HepG2 (cell line): ENCODE data around the gene IRS1. TPM values are rescaled to one million over a fixed set of nuclear protein-coding genes. Genes with fewer than 3 reads are reported as not detected.

Experiments used
- BRCA1 ChIP-seq: sonication (generic); formaldehyde crosslinking; IDR thresholded peaks from 2 replicates; pipeline ENCODE4 v1.4.0; 2020; ENCODE audit warnings: missing genetic modification reagents
- CAMTA2 ChIP-seq: sonication (generic); formaldehyde crosslinking; IDR thresholded peaks from 2 replicates; pipeline ENCODE4 v1.4.0; 2020; ENCODE audit warnings: mild to moderate bottlenecking, missing genetic modification reagents, borderline replicate concordance
- EHMT2 ChIP-seq: fragments of 200-600 bp; sonication (generic); IDR thresholded peaks from 2 replicates; pipeline ENCODE4 v1.7.0; 2017; ENCODE audit warnings: antibody characterized with exemption, low read depth, low read length, borderline replicate concordance
- HNRNPLL ChIP-seq: fragments of 200-400 bp; formaldehyde crosslinking; IDR thresholded peaks from 2 replicates; pipeline ENCODE4 v1.6.1; 2017; ENCODE audit warnings: mild to moderate bottlenecking, low read depth, low read length; ENCODE audit not compliant: poor library complexity, severe bottlenecking
- NFE2 ChIP-seq: sonication (generic); formaldehyde crosslinking; IDR thresholded peaks from 2 replicates; pipeline ENCODE4 v1.4.0; 2020; ENCODE audit warnings: missing genetic modification reagents
- NFRKB ChIP-seq: fragments of 450-650 bp; IDR thresholded peaks from 2 replicates; pipeline ENCODE4 v1.6.1; 2017
- NR2F2 ChIP-seq: IDR thresholded peaks from 2 replicates; pipeline ENCODE4 v1.6.1; 2012; ENCODE audit warnings: low read depth, inconsistent platforms, borderline replicate concordance
- RBAK ChIP-seq: sonication (generic); formaldehyde crosslinking; IDR thresholded peaks from 2 replicates; pipeline ENCODE4 v1.5.1; 2020; ENCODE audit warnings: mild to moderate bottlenecking, missing genetic modification reagents
- RFX1 ChIP-seq: fragments of 450-650 bp; IDR thresholded peaks from 2 replicates; pipeline ENCODE4 v1.6.1; 2017
- RNF2 ChIP-seq: fragments of 450-650 bp; conservative IDR thresholded peaks from 2 replicates; pipeline ENCODE4 v1.6.1; 2016; ENCODE audit warnings: low read depth
- SRF ChIP-seq: IDR thresholded peaks from 2 replicates; pipeline ENCODE4 v1.6.1; 2011; ENCODE audit warnings: mild to moderate bottlenecking, low read depth, low read length, moderate library complexity
- TCF7 ChIP-seq: sonication (generic); IDR thresholded peaks from 2 replicates; pipeline ENCODE4 v1.6.1; 2016; ENCODE audit warnings: antibody characterized with exemption, low read depth
- TEAD3 ChIP-seq: optimal IDR thresholded peaks from 2 replicates; pipeline ENCODE3; 2016; ENCODE audit warnings: borderline replicate concordance
- XBP1 ChIP-seq: sonication (generic); formaldehyde crosslinking; IDR thresholded peaks from 2 replicates; pipeline ENCODE4 v1.5.0; 2020; ENCODE audit warnings: missing genetic modification reagents
- ZBTB3 ChIP-seq: sonication (generic); formaldehyde crosslinking; IDR thresholded peaks from 2 replicates; pipeline ENCODE4 v1.4.0; 2020; ENCODE audit warnings: low read depth, mild to moderate bottlenecking, moderate library complexity, missing genetic modification reagents, borderline replicate concordance
- ZNF589 ChIP-seq: sonication (generic); formaldehyde crosslinking; conservative IDR thresholded peaks from 2 replicates; pipeline ENCODE4 v1.8.0; 2022; ENCODE audit warnings: mild to moderate bottlenecking, moderate library complexity, missing genetic modification reagents
- ZNF768 ChIP-seq: sonication (generic); formaldehyde crosslinking; IDR thresholded peaks from 2 replicates; pipeline ENCODE4 v1.4.0; 2020; ENCODE audit warnings: missing genetic modification reagents
- ZNF883 ChIP-seq: sonication (generic); formaldehyde crosslinking; IDR thresholded peaks from 2 replicates; pipeline ENCODE4 v1.5.1; 2020; ENCODE audit warnings: mild to moderate bottlenecking, missing genetic modification reagents; ENCODE audit errors: not compliant biosample characterization
- ZSCAN31 ChIP-seq: sonication (generic); formaldehyde crosslinking; IDR thresholded peaks from 2 replicates; pipeline ENCODE4 v1.5.0; 2020; ENCODE audit warnings: low read depth, mild to moderate bottlenecking, missing genetic modification reagents
- polyA plus RNA-seq, 8 experiments: library from polyadenylated mRNA; depleted of rRNA in 3 of 8; stranded (reverse) in 7 of 8; unstranded in 1 of 8; fragments of >200 nt; fragmentation: Illumina TruSeq in 4 of 8; extraction: Trizol in 4 of 8; gene quantifications; 2 replicates each; pipeline versions ENCODE4 v1.2.1 to v1.2.3, GENCODE V29; 2011 to 2016; ENCODE audit warnings: low read depth in 4 of 8, missing spikeins in 1 of 8, mixed read lengths in 1 of 8; ENCODE audit not compliant: insufficient read depth in 1 of 8
- total RNA-seq, 5 experiments: library from RNA; depleted of rRNA; stranded (reverse); fragments of >200 nt; fragmentation: Illumina TruSeq; extraction: Trizol; gene quantifications; 2 replicates each; pipeline ENCODE4 v1.2.3, GENCODE V29; 2016; ENCODE audit warnings: low read depth in 1 of 5
- TF ChIP-seq, protein P1 (sequence below): fragments of 450-650 bp; IDR thresholded peaks from 2 replicates; pipeline ENCODE4 v1.6.1; 2017

The IRS1 gene
- total and polyA plus RNA-seq, 2 of the 13 experiments (the other 11 are each of a cell fraction or from before 2014, with no cell fraction given): 8.7 to 9.0 TPM

DNA sequence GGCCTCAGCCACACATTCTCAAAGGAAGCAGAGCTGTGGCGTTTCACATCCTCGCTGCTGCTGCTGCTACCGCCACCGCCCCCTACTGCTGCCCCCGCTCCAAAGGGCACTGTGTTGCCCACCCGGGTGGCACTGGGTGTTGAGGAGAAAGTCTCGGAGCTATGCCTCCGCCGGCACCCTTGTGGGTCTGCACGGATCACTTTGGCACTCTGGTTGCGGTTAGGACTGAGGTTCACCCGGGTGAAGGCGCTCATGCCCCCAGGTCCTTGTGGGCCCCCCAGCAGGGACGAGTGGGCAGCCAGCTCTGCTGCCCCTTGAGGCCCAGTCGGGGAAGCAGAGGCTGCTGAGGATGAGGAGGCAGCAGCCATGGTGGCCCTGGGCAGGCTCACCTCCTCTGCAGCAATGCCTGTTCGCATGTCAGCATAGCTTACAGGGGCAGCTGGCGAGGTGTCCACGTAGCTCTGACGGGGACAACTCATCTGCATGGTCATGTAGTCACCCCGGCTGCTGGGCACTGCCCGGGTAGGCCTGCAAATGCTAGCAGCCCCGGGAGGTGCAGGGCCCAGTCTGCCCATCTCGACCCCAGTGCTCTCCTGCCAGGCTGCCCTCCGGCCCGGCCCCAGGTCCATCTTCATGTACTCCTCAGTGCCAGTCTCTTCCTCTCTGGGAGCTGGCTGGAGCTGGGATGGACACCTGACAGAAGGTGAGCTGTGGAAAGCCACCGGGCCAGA, 4.2 kb downstream of the IRS1 start (continued):
- no peak for TF ChIP-seq NR2F2
- TF ChIP-seq TEAD3 (CRISPR knock-in tag): no peak
- no peak for TF ChIP-seq SRF
- no peak for TF ChIP-seq ZNF883 (CRISPR knock-in tag)
- no peak for TF ChIP-seq ZSCAN31
- no peak for TF ChIP-seq RNF2
- no peak for TF ChIP-seq RBAK
- no peak for TF ChIP-seq NFRKB
- no peak for TF ChIP-seq TCF7
- no peak for TF ChIP-seq RFX1
- TF ChIP-seq ZBTB3 (CRISPR knock-in tag): no peak
- TF ChIP-seq NFE2 (CRISPR knock-in tag): no peak
- TF ChIP-seq ZNF589 (CRISPR knock-in tag): no peak
- TF ChIP-seq, protein P1, sequence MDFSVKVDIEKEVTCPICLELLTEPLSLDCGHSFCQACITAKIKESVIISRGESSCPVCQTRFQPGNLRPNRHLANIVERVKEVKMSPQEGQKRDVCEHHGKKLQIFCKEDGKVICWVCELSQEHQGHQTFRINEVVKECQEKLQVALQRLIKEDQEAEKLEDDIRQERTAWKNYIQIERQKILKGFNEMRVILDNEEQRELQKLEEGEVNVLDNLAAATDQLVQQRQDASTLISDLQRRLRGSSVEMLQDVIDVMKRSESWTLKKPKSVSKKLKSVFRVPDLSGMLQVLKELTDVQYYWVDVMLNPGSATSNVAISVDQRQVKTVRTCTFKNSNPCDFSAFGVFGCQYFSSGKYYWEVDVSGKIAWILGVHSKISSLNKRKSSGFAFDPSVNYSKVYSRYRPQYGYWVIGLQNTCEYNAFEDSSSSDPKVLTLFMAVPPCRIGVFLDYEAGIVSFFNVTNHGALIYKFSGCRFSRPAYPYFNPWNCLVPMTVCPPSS: no peak
- TF ChIP-seq XBP1 (CRISPR knock-in tag): 0 out of 2 replicates have a peak, but pooled peaks have one; percentile 20
- TF ChIP-seq EHMT2: no peak
- TF ChIP-seq BRCA1 (CRISPR knock-in tag): no peak
- TF ChIP-seq ZNF768 (CRISPR knock-in tag): no peak
- TF ChIP-seq CAMTA2 (CRISPR knock-in tag): peak; percentile 58; the same call in 1 of the 2 replicates
- TF ChIP-seq HNRNPLL: no peak
- TF ChIP-seq, all 625 proteins: peak for 55
